ENCODE measurements around the gene LPCAT2. TPM values are rescaled to one million over a fixed set of nuclear protein-coding genes. Genes with fewer than 3 reads are reported as not detected.

LPCAT2 gene
- total RNA-seq, 2 experiments from 2014 or later, result not detected

DNA sequence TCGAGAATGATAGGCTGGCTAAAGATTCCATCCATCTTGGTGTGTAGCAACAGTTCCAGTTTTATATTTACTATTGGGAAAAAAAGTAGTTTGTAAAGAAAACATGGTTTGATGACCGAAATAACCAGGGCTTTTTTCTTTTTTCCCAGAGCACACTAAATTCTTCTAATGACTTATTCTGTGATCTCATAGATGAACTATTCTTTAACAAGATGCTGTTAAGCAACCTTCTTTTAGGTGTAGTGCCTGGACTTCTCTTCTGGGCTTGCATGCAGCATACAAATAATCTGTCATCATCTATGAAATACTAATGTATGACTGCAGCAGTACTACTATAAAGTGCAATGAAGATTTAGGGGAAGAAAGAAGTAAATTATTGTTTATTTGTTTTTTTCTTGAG, 46.6 kb downstream of the LPCAT2 start:
- Histone ChIP-seq H3K36me3 (ENCODE audit: insufficient read depth, low read length) (no peaks in the 10 kb centered on the region), H2AFZ (ENCODE audit: low read length) (no peak overlapping the region), H3K79me2 (ENCODE audit: insufficient read depth, low read depth, low read length) (no peaks in the 10 kb centered on the region), H3K9me3 (ENCODE audit: low read length) (no peaks in the 10 kb centered on the region), H4K20me1 (ENCODE audit: insufficient read depth, low read length) (no peaks in the 10 kb centered on the region), H3K27ac (ENCODE audit: low read depth, low read length, poor library complexity, severe bottlenecking) (no peak overlapping the region), H3K4me1 (ENCODE audit: insufficient read depth, low read length, poor library complexity, severe bottlenecking) (no peaks in the 10 kb centered on the region), H3K4me2 (ENCODE audit: low read length) (no peak overlapping the region), H3K9me2 (ENCODE audit: insufficient read depth, low read length) (no peaks in the 10 kb centered on the region), H3K4me3 (ENCODE audit: low read depth, low read length, poor library complexity, severe bottlenecking) (no peak overlapping the region)
- CTCF ChIA-PET (ENCODE audit: unreplicated experiment), result no interaction called here
- DNase-seq (ENCODE audit: low spot score), result no peak
- no TSS peak for BruUV-seq (replicated peaks)
- POLR2A ChIA-PET, result no interaction called here
- TF ChIP-seq EZH2phosphoT487 (IDR thresholded peaks at IDR 0.05; ENCODE audit: borderline replicate concordance, low read depth, low read length), result no peak
- TF ChIP-seq, protein P1, sequence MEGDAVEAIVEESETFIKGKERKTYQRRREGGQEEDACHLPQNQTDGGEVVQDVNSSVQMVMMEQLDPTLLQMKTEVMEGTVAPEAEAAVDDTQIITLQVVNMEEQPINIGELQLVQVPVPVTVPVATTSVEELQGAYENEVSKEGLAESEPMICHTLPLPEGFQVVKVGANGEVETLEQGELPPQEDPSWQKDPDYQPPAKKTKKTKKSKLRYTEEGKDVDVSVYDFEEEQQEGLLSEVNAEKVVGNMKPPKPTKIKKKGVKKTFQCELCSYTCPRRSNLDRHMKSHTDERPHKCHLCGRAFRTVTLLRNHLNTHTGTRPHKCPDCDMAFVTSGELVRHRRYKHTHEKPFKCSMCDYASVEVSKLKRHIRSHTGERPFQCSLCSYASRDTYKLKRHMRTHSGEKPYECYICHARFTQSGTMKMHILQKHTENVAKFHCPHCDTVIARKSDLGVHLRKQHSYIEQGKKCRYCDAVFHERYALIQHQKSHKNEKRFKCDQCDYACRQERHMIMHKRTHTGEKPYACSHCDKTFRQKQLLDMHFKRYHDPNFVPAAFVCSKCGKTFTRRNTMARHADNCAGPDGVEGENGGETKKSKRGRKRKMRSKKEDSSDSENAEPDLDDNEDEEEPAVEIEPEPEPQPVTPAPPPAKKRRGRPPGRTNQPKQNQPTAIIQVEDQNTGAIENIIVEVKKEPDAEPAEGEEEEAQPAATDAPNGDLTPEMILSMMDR (conservative IDR thresholded peaks at IDR 0.05; ENCODE audit: low read length), result no peak
- intact Hi-C loops (cut with micrococcal nuclease; ENCODE audit: unreplicated experiment), result no loop called here

DNA sequence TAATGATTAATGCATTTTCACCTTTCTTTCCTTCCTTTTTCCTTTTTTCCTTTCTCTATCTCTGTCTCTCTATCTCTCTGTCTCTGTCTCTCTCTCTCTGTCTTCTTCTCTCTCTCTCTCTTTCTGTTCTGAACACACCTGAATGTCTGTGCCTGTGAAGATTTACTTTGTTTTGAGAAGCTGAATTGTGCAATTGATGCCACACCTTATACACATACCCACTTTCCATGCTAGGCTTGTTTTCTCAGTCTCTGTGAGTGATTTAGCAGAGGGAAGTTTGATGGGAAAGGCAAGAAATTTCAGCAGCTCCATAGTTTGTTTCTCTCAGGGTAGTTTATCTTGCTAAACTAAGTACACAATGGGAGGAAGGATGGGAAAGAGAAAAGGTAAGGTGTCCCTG, 48.3 kb downstream of the LPCAT2 start:
- H3K9me2 ChIP-seq (ENCODE audit: insufficient read depth, low read length), result no peaks in the 10 kb centered on the region
- ChIA-PET POLR2A (no interaction called here), CTCF (ENCODE audit: unreplicated experiment) (no interaction called here)
- DNase-seq (ENCODE audit: low spot score), result no peak
- intact Hi-C loops (cut with micrococcal nuclease; ENCODE audit: unreplicated experiment), result no loop called here
- no peak overlapping the region for H3K27ac ChIP-seq (ENCODE audit: low read depth, low read length, poor library complexity, severe bottlenecking)
- TF ChIP-seq, protein P1 (conservative IDR thresholded peaks at IDR 0.05; ENCODE audit: low read length), result no peak
- TF ChIP-seq EZH2phosphoT487 (IDR thresholded peaks at IDR 0.05; ENCODE audit: borderline replicate concordance, low read depth, low read length), result no peak
- H3K79me2 ChIP-seq (ENCODE audit: insufficient read depth, low read depth, low read length), result no peaks in the 10 kb centered on the region
- H3K4me2 ChIP-seq (ENCODE audit: low read length), result no peak overlapping the region
- no TSS peak for BruUV-seq (replicated peaks)
- H3K36me3 ChIP-seq (ENCODE audit: insufficient read depth, low read length), result no peaks in the 10 kb centered on the region
- no peaks in the 10 kb centered on the region for H3K9me3 ChIP-seq (ENCODE audit: low read length)
- H3K4me1 ChIP-seq (ENCODE audit: insufficient read depth, low read length, poor library complexity, severe bottlenecking), result no peaks in the 10 kb centered on the region
- no peak overlapping the region for H2AFZ ChIP-seq (ENCODE audit: low read length)
- H4K20me1 ChIP-seq (ENCODE audit: insufficient read depth, low read length), result no peaks in the 10 kb centered on the region
- H3K4me3 ChIP-seq (ENCODE audit: low read depth, low read length, poor library complexity, severe bottlenecking), result no peak overlapping the region

DNA sequence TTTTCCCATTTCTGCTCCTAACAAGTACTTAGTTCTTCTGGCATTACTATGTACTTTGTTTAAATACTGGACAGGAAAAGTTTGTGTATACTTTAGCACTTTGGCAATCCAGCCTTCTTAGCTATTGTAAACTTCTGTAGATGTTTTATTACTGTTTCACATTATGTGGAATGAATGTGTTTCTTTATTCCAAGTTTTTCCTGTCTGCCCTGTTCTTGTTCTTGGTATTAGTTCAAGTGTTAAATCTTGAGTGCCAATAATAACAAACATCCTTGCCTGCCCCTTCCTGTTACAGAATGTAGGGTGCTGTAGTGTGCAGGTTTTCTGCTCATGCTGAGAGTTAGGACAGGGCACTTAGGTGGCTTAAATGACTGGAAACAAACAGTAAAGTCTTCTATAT, 50.4 kb downstream of the LPCAT2 start:
- CTCF ChIA-PET (ENCODE audit: unreplicated experiment), result no interaction called here

More for the DNA sequence above, 50.4 kb downstream of the LPCAT2 start:
- intact Hi-C loops (cut with micrococcal nuclease; ENCODE audit: unreplicated experiment), result no loop called here
- H3K4me2 ChIP-seq (ENCODE audit: low read length), result no peak overlapping the region
- no TSS peak for BruUV-seq (replicated peaks)
- H3K36me3 ChIP-seq (ENCODE audit: insufficient read depth, low read length), result no peaks in the 10 kb centered on the region
- H3K9me2 ChIP-seq (ENCODE audit: insufficient read depth, low read length), result no peaks in the 10 kb centered on the region
- no peak overlapping the region for H3K27ac ChIP-seq (ENCODE audit: low read depth, low read length, poor library complexity, severe bottlenecking)
- DNase-seq (ENCODE audit: low spot score), result no peak
- no peak overlapping the region for H3K4me3 ChIP-seq (ENCODE audit: low read depth, low read length, poor library complexity, severe bottlenecking)
- POLR2A ChIA-PET, result interaction anchor here (0.9 kb wide), 1 partner anchor 31 kb away, joined by 3 read pairs; no protein-coding TSS in a partner anchor
- TF ChIP-seq, protein P1 (conservative IDR thresholded peaks at IDR 0.05; ENCODE audit: low read length), result no peak
- TF ChIP-seq EZH2phosphoT487 (IDR thresholded peaks at IDR 0.05; ENCODE audit: borderline replicate concordance, low read depth, low read length), result no peak
- no peaks in the 10 kb centered on the region for H4K20me1 ChIP-seq (ENCODE audit: insufficient read depth, low read length)
- no peaks in the 10 kb centered on the region for H3K4me1 ChIP-seq (ENCODE audit: insufficient read depth, low read length, poor library complexity, severe bottlenecking)
- H3K79me2 ChIP-seq (ENCODE audit: insufficient read depth, low read depth, low read length), result no peaks in the 10 kb centered on the region
- H2AFZ ChIP-seq (ENCODE audit: low read length), result no peak overlapping the region
- H3K9me3 ChIP-seq (ENCODE audit: low read length), result no peaks in the 10 kb centered on the region

All from OCI-LY7 (cell line).